Neural cell (in vitro differentiated cells): Measurements from ENCODE around the gene ADGRD2. TPM values are rescaled to one million over a fixed set of nuclear protein-coding genes. Genes with fewer than 3 reads are reported as not detected.

Experiments used
- H2AFZ ChIP-seq: fragments of 200-600, 300-800 bp; sonication (generic), shearing (Covaris generic); 2 replicates; pipeline ENCODE4 v1.6.0; 2014; ENCODE audit warnings: low read depth, mild to moderate bottlenecking, antibody characterized with exemption, low read length, moderate library complexity
- H3F3A ChIP-seq: fragments of 200-600 bp; shearing (Covaris generic); 2 replicates; pipeline ENCODE4 v1.6.1; 2016; ENCODE audit warnings: mild to moderate bottlenecking, moderate library complexity, mixed read lengths, antibody characterized with exemption, low read length; ENCODE audit not compliant: insufficient read depth, poor library complexity, severe bottlenecking
- H3K27ac ChIP-seq: fragments of 200-600, 300-800 bp; sonication (generic), shearing (Covaris generic); 2 replicates; pipeline ENCODE4 v1.5.1; 2014; ENCODE audit warnings: mild to moderate bottlenecking, low read length, moderate library complexity
- H3K27me3 ChIP-seq: fragments of 300-800, 200-600 bp; sonication (generic), shearing (Covaris generic); 2 replicates; pipeline ENCODE4 v1.6.0; 2014; ENCODE audit warnings: mild to moderate bottlenecking, low read depth, low read length, moderate library complexity; ENCODE audit not compliant: insufficient read depth
- H3K36me3 ChIP-seq: fragments of 300-800, 200-600 bp; sonication (generic), shearing (Covaris generic); 2 replicates; pipeline ENCODE4 v1.5.1; 2014; ENCODE audit warnings: mild to moderate bottlenecking, antibody characterized with exemption, low read length, moderate library complexity; ENCODE audit not compliant: insufficient read depth
- H3K4me2 ChIP-seq: fragments of 300-800, 200-600 bp; sonication (generic), shearing (Covaris generic); 2 replicates; pipeline ENCODE4 v1.6.0; 2014; ENCODE audit warnings: mild to moderate bottlenecking, low read length
- H3K4me3 ChIP-seq: fragments of 300-800, 200-600 bp; sonication (generic), shearing (Covaris generic); 2 replicates; pipeline ENCODE4 v1.5.1; 2014; ENCODE audit warnings: mild to moderate bottlenecking, low read length, moderate library complexity
- H3K79me2 ChIP-seq: fragments of 200-600 bp; shearing (Covaris generic); replicated peaks from 2 replicates; pipeline ENCODE4 v1.6.0; 2014; ENCODE audit warnings: mild to moderate bottlenecking, low read length, moderate library complexity; ENCODE audit not compliant: insufficient read depth
- H3K9ac ChIP-seq: fragments of 300-800, 200-600 bp; sonication (generic), shearing (Covaris generic); 2 replicates; pipeline ENCODE4 v1.6.1; 2016; ENCODE audit warnings: mild to moderate bottlenecking, low read length, mixed read lengths
- H3K9me2 ChIP-seq: fragments of 200-600 bp; shearing (Covaris generic); 2 replicates; pipeline ENCODE4 v1.6.1; 2016; ENCODE audit warnings: mild to moderate bottlenecking, low read length, mixed read lengths; ENCODE audit not compliant: insufficient read depth
- H3K9me3 ChIP-seq: fragments of 200-600, 300-800 bp; sonication (generic), shearing (Covaris generic); 2 replicates; pipeline ENCODE4 v1.6.1; 2016; ENCODE audit warnings: mild to moderate bottlenecking, mixed run types, low read length, moderate library complexity, mixed read lengths
- H4K20me1 ChIP-seq: fragments of 200-600 bp; shearing (Covaris generic); 2 replicates; pipeline ENCODE4 v1.6.1; 2016; ENCODE audit warnings: mild to moderate bottlenecking, mixed run types; ENCODE audit not compliant: insufficient read depth
- EP300 ChIP-seq: fragments of 450-650 bp; conservative IDR thresholded peaks from 2 replicates; pipeline ENCODE4 v1.6.1; 2014; ENCODE audit warnings: antibody characterized with exemption, mild to moderate bottlenecking, moderate library complexity; ENCODE audit not compliant: poor library complexity, severe bottlenecking
- EZH2 ChIP-seq: fragments of 200-600, 300-800 bp; shearing (Covaris generic), sonication (generic); IDR thresholded peaks from 2 replicates; pipeline ENCODE4 v1.6.1; 2014; ENCODE audit warnings: antibody characterized with exemption, low read length, borderline replicate concordance, mild to moderate bottlenecking; ENCODE audit not compliant: insufficient read depth, poor library complexity, severe bottlenecking
- MXI1 ChIP-seq: fragments of 450-650 bp; conservative IDR thresholded peaks from 2 replicates; pipeline ENCODE4 v1.6.1; 2014; ENCODE audit warnings: antibody characterized with exemption, mild to moderate bottlenecking; ENCODE audit not compliant: poor library complexity, severe bottlenecking
- POLR2AphosphoS5 ChIP-seq: IDR thresholded peaks from 2 replicates; pipeline ENCODE4 v1.6.1; 2012
- RAD21 ChIP-seq: fragments of 450-650 bp; conservative IDR thresholded peaks from 2 replicates; pipeline ENCODE4 v1.6.1; 2014; ENCODE audit warnings: antibody characterized with exemption, mild to moderate bottlenecking, moderate library complexity
- SMC3 ChIP-seq: fragments of 450-650 bp; conservative IDR thresholded peaks from 2 replicates; pipeline ENCODE4 v1.6.1; 2014; ENCODE audit warnings: antibody characterized with exemption, mild to moderate bottlenecking, moderate library complexity; ENCODE audit not compliant: poor library complexity
- TAF1 ChIP-seq: IDR thresholded peaks from 2 replicates; pipeline ENCODE4 v1.6.1; 2012; ENCODE audit warnings: low read depth
- polyA plus RNA-seq: library from polyadenylated mRNA; depleted of rRNA; stranded (reverse); fragments of >200 nt; gene quantifications from 2 replicates; pipeline ENCODE4 v1.2.3, GENCODE V29; 2014
- TF ChIP-seq, protein P1 (sequence below): fragments of 450-650 bp; IDR thresholded peaks from 2 replicates; pipeline ENCODE4 v1.5.1; 2014; ENCODE audit warnings: antibody characterized with exemption, mild to moderate bottlenecking, moderate library complexity; ENCODE audit not compliant: poor library complexity, severe bottlenecking
- TF ChIP-seq, protein P2 (sequence below): IDR thresholded peaks from 2 replicates; pipeline ENCODE4 v1.6.1; 2012; ENCODE audit warnings: borderline replicate concordance

Gene ADGRD2
- polyA plus RNA-seq, 1 donor from 2014 or later: not detected

DNA sequence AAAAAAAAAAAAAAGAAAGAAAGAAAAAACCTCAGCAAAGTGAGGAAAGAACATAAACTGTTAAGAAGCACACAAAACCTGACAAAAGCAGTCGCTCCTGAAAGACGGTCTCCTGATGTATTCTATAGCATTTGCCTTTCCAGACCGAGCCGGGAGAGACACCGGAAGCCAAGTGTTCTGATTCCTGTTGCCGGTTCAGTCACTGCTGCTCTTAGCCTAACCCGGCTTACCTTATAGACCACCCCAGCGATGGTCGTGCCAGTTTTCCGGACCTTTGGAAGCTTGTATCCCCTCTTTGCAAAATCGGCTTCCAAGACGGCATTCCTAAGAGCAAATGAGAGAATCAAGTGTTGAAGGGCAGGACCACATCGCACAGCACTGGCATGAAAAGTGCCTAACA is 35.6 kb upstream of the ADGRD2 start:
- Histone ChIP-seq H3F3A (no peaks in the 10 kb centered on the region), H2AFZ (peak overlapping the region; percentile 46), H4K20me1 (no peaks in the 10 kb centered on the region), H3K27me3 (no peaks in the 10 kb centered on the region), H3K9me3 (no peaks in the 10 kb centered on the region), H3K4me2 (peak overlapping the region; percentile 97), H3K79me2 (peaks cover 24% of the 10 kb centered on the region), H3K4me3 (peak overlapping the region; percentile 77), H3K36me3 (peaks cover 10% of the 10 kb centered on the region), H3K9ac (peak overlapping the region; percentile 81), H3K27ac (peak overlapping the region; percentile 65), H3K9me2 (no peaks in the 10 kb centered on the region)
- TF ChIP-seq EP300 (no peak), EZH2 (no peak), TAF1 (no peak), POLR2AphosphoS5 (no peak), SMC3 (no peak), RAD21 (no peak), MXI1 (no peak)
- TF ChIP-seq, protein P1, sequence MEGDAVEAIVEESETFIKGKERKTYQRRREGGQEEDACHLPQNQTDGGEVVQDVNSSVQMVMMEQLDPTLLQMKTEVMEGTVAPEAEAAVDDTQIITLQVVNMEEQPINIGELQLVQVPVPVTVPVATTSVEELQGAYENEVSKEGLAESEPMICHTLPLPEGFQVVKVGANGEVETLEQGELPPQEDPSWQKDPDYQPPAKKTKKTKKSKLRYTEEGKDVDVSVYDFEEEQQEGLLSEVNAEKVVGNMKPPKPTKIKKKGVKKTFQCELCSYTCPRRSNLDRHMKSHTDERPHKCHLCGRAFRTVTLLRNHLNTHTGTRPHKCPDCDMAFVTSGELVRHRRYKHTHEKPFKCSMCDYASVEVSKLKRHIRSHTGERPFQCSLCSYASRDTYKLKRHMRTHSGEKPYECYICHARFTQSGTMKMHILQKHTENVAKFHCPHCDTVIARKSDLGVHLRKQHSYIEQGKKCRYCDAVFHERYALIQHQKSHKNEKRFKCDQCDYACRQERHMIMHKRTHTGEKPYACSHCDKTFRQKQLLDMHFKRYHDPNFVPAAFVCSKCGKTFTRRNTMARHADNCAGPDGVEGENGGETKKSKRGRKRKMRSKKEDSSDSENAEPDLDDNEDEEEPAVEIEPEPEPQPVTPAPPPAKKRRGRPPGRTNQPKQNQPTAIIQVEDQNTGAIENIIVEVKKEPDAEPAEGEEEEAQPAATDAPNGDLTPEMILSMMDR: no peak
- TF ChIP-seq, protein P2, sequence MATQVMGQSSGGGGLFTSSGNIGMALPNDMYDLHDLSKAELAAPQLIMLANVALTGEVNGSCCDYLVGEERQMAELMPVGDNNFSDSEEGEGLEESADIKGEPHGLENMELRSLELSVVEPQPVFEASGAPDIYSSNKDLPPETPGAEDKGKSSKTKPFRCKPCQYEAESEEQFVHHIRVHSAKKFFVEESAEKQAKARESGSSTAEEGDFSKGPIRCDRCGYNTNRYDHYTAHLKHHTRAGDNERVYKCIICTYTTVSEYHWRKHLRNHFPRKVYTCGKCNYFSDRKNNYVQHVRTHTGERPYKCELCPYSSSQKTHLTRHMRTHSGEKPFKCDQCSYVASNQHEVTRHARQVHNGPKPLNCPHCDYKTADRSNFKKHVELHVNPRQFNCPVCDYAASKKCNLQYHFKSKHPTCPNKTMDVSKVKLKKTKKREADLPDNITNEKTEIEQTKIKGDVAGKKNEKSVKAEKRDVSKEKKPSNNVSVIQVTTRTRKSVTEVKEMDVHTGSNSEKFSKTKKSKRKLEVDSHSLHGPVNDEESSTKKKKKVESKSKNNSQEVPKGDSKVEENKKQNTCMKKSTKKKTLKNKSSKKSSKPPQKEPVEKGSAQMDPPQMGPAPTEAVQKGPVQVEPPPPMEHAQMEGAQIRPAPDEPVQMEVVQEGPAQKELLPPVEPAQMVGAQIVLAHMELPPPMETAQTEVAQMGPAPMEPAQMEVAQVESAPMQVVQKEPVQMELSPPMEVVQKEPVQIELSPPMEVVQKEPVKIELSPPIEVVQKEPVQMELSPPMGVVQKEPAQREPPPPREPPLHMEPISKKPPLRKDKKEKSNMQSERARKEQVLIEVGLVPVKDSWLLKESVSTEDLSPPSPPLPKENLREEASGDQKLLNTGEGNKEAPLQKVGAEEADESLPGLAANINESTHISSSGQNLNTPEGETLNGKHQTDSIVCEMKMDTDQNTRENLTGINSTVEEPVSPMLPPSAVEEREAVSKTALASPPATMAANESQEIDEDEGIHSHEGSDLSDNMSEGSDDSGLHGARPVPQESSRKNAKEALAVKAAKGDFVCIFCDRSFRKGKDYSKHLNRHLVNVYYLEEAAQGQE: no peak

DNA sequence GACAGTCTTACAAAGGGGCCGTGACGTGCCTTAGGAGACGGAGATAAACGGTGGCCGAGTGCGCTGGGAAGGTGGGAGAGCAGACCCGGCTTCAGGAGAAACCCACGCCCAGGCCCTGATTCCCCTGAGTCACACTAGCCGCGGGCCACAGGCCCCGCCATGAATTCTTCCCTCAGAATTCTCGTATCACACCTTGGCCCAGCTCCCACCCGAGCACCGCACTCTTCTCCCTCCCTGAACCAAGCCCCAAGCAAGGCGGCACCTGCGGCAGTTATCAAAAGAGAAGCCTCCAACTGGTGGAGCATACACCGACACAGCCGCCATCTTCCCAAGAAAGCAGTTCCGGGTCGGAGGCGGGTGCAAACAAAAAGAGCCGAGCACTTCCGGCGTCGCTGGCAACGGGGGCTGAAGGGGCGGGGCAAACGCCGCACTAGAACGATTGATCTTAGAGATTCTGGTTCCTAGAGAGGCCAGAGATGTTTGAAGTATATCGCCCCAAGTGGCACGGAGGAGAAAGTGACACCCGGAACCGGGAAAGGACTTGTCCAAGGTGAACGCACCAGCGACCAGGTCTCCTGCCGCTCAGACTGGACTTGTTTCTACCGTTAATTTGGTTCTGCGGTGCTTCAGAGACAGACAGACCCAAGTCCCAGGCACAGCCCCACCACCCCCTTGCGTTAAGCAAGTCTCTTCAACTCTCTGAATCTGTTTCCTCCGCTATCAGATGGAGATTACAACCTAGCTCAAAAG is 35.0 kb upstream of the ADGRD2 start, which contains the start of gene PSMB7:
Gene PSMB7, minus strand, starts transcription at position 341 of the 750 bp plus-strand sequence. Its CDS starts 17 bp downstream, at position 324.
- peaks cover 18% of the 10 kb centered on the region for H3K79me2 ChIP-seq
- H3K27ac ChIP-seq: peak within 1 kb of the TSS; percentile 65
- no peaks in the 10 kb centered on the region for H3K9me2 ChIP-seq
- H3K4me2 ChIP-seq: peak within 1 kb of the TSS; percentile 97
- H3F3A ChIP-seq: no peaks in the 10 kb centered on the region
- H3K9me3 ChIP-seq: no peaks in the 10 kb centered on the region
- peak within 1 kb of the TSS; percentile 81 for H3K9ac ChIP-seq
- peak within 1 kb of the TSS; percentile 46 for H2AFZ ChIP-seq
- no peaks in the 10 kb centered on the region for H4K20me1 ChIP-seq
- peak within 1 kb of the TSS; percentile 77 for H3K4me3 ChIP-seq
- H3K36me3 ChIP-seq: peaks cover 10% of the 10 kb centered on the region
- H3K27me3 ChIP-seq: no peaks in the 10 kb centered on the region
- TF ChIP-seq, protein P2: peak; percentile 86
- TF ChIP-seq SMC3: peak; percentile 43
- no peak for TF ChIP-seq TAF1
- TF ChIP-seq EZH2: no peak
- peak; percentile 40 for TF ChIP-seq RAD21
- TF ChIP-seq, protein P1: peak; percentile 97
- peak; percentile 91 for TF ChIP-seq MXI1
- TF ChIP-seq POLR2AphosphoS5: peak; percentile 97
- TF ChIP-seq EP300: peak; percentile 69
